GM12878 (cell line): ENCODE data around the gene USP16. TPM values are rescaled to one million over a fixed set of nuclear protein-coding genes. Genes with fewer than 3 reads are reported as not detected.

ENCODE experiments used
- BCL3 ChIP-seq: IDR thresholded peaks from 2 replicates; pipeline ENCODE4 v1.6.1; 2011; ENCODE audit warnings: borderline replicate concordance, low read depth, mild to moderate bottlenecking, moderate library complexity, low read length; ENCODE audit not compliant: insufficient read depth, poor library complexity, severe bottlenecking
- BRCA1 ChIP-seq: IDR thresholded peaks from 2 replicates; pipeline ENCODE4 v1.6.1; 2011; ENCODE audit warnings: low read depth, low read length, improper control_type of control experiment
- E2F4 ChIP-seq: IDR thresholded peaks from 2 replicates; pipeline ENCODE4 v1.6.1; 2012; ENCODE audit warnings: low read depth, low read length, improper control_type of control experiment
- FOXK2 ChIP-seq: fragments of 450-650 bp; IDR thresholded peaks from 2 replicates; pipeline ENCODE4 v1.6.1; 2017; ENCODE audit warnings: mild to moderate bottlenecking, moderate library complexity
- FOXM1 ChIP-seq: IDR thresholded peaks from 2 replicates; pipeline ENCODE4 v1.6.1; 2012; ENCODE audit warnings: low read depth, mild to moderate bottlenecking, inconsistent platforms, low read length, moderate library complexity
- KDM1A ChIP-seq: fragments of 200-600 bp; sonication (generic); IDR thresholded peaks from 2 replicates; pipeline ENCODE4 v1.6.1; 2016; ENCODE audit warnings: borderline replicate concordance
- MAX ChIP-seq: IDR thresholded peaks from 2 replicates; pipeline ENCODE4 v1.6.1; 2012; ENCODE audit warnings: low read depth, low read length, improper control_type of control experiment
- MEF2A ChIP-seq: IDR thresholded peaks from 2 replicates; pipeline ENCODE4 v1.6.1; 2011; ENCODE audit warnings: low read depth, mild to moderate bottlenecking, low read length, moderate library complexity; ENCODE audit not compliant: insufficient read depth
- NFYA ChIP-seq: IDR thresholded peaks from 2 replicates; pipeline ENCODE4 v1.6.1; 2011; ENCODE audit warnings: low read depth, mild to moderate bottlenecking, low read length, improper control_type of control experiment, borderline replicate concordance
- PAX5 ChIP-seq: IDR thresholded peaks from 2 replicates; pipeline ENCODE4 v1.6.1; 2011; ENCODE audit warnings: low read depth, low read length, borderline replicate concordance
- PRDM15 ChIP-seq: fragments of 450-650 bp; formaldehyde crosslinking; IDR thresholded peaks from 2 replicates; pipeline ENCODE4 v1.4.0; 2020; ENCODE audit warnings: mild to moderate bottlenecking, moderate library complexity
- SMARCA5 ChIP-seq: fragments of 450-650 bp; IDR thresholded peaks from 2 replicates; pipeline ENCODE4 v1.6.1; 2017; ENCODE audit warnings: mild to moderate bottlenecking
- SRF ChIP-seq, 2 experiments: IDR thresholded peaks; 2 replicates each; pipeline ENCODE4 v1.6.1; 2011; ENCODE audit warnings: low read depth in 2 of 2, low read length in 2 of 2, mild to moderate bottlenecking in 1 of 2, moderate library complexity in 1 of 2
- SUPT20H ChIP-seq: IDR thresholded peaks from 2 replicates; pipeline ENCODE4 v1.6.1; 2011; ENCODE audit warnings: low read depth, mild to moderate bottlenecking, low read length, moderate library complexity, borderline replicate concordance; ENCODE audit not compliant: control insufficient read depth
- TARDBP ChIP-seq: IDR thresholded peaks from 2 replicates; pipeline ENCODE4 v1.6.1; 2016; ENCODE audit warnings: borderline replicate concordance
- TCF12 ChIP-seq: IDR thresholded peaks from 2 replicates; pipeline ENCODE4 v1.6.1; 2011; ENCODE audit warnings: low read depth, mild to moderate bottlenecking, low read length
- USF1 ChIP-seq: IDR thresholded peaks from 2 replicates; pipeline ENCODE4 v1.6.1; 2011; ENCODE audit warnings: borderline replicate concordance, low read depth, mild to moderate bottlenecking, moderate library complexity, mixed read lengths, low read length; ENCODE audit not compliant: insufficient read depth; ENCODE audit errors: extremely low read length
- YBX1 ChIP-seq: fragments of 450-650 bp; IDR thresholded peaks from 2 replicates; pipeline ENCODE4 v1.6.1; 2016; ENCODE audit warnings: antibody characterized with exemption
- polyA plus RNA-seq, 11 experiments: library from polyadenylated mRNA; depleted of rRNA in 4 of 11; unstranded in 6 of 11; stranded (reverse) in 5 of 11; fragments of >200 nt; fragmentation: Nextera tagmentation in 4 of 11; fragmentation: Illumina TruSeq in 1 of 11; extraction: Ambion mirVana in 4 of 11; extraction: Trizol in 1 of 11; gene quantifications; 1 replicate in 1 of 11; 2 replicates in 10 of 11; pipeline versions ENCODE4 v1.2.1 to v1.2.3, GENCODE V29; 2011 to 2016; ENCODE audit warnings: inconsistent platforms in 2 of 11, missing spikeins in 2 of 11, low read depth in 1 of 11
- total RNA-seq, 4 experiments: library from RNA; depleted of rRNA in 3 of 4; stranded (reverse); fragments of >200 nt in 3 of 4; fragmentation: Illumina TruSeq in 1 of 4; extraction: Trizol in 1 of 4; gene quantifications; 2 replicates each; pipeline versions ENCODE4 v1.2.1 to v1.2.3, GENCODE V29; 2013 to 2021

The USP16 gene
- total and polyA plus RNA-seq, 10 of the 15 experiments (the other 5 are each of a cell fraction or from before 2014, with no cell fraction given): 29.5 to 68.7 (median 52.3) TPM

GRCh38 chr21:29002442-29003144 lies 21.9 kb upstream of the USP16 start (continued):
- TF ChIP-seq KDM1A (no peak), BRCA1 (no peak), USF1 (no peak), SMARCA5 (0 out of 2 replicates have a peak, but pooled peaks have one; percentile 51), FOXK2 (peak; percentile 35; the same call in 1 of the 2 replicates), NFYA (no peak), TARDBP (no peak), PAX5 (peak; percentile 41; the same call in 1 of the 2 replicates), PRDM15 (CRISPR knock-in tag) (no peak), SUPT20H (no peak), BCL3 (no peak), MAX (peak; percentile 94), E2F4 (no peak), SRF (IDR thresholded peaks at IDR 0.05; ENCODE audit: low read depth in 2 of 2, low read length in 2 of 2) (no peak), MEF2A (no peak), YBX1 (no peak), TCF12 (peak; percentile 85), FOXM1 (no peak)
